Esophagus squamous epithelium (tissue), 5 donors: Measurements from ENCODE around the gene TBC1D24. TPM values are rescaled to one million over a fixed set of nuclear protein-coding genes. Genes with fewer than 3 reads are reported as not detected.
"Not testable (repeated sequence)": the region's sequence is repeated elsewhere in the genome, so short reads cannot be mapped to it uniquely, and the experiment has no call there.

Experiments
- DNase-seq: peaks from one replicate; lab custom pipeline; 2025; lab: John Stamatoyannopoulos, UW
- H3K27ac ChIP-seq, 4 donors: fragments of 200-600 bp; sonication (generic); one replicate each; pipeline ENCODE4 v1.5.1; 2016 to 2019; ENCODE audit warnings: mild to moderate bottlenecking in 1 of 4
- H3K27me3 ChIP-seq, 4 donors: fragments of 200-600 bp; sonication (generic); 1 replicate in 3 of 4; 2 replicates in 1 of 4; pipeline versions ENCODE4 v1.5.1 to v1.6.0; 2017 to 2021; ENCODE audit warnings: antibody characterized with exemption in 1 of 4
- H3K36me3 ChIP-seq, 3 donors: fragments of 200-600 bp; sonication (generic); one replicate each; pipeline ENCODE4 v1.5.1; 2016 to 2019
- H3K4me1 ChIP-seq, 3 donors: fragments of 200-600 bp; sonication (generic); one replicate each; pipeline ENCODE4 v1.5.1; 2017 to 2019
- H3K4me3 ChIP-seq, 4 donors: fragments of 200-600 bp; sonication (generic); 1 replicate in 3 of 4; 2 replicates in 1 of 4; pipeline ENCODE4 v1.5.1; 2016 to 2019; ENCODE audit warnings: mild to moderate bottlenecking in 2 of 4, moderate library complexity in 1 of 4
- H3K9me3 ChIP-seq, 3 donors: fragments of 200-600 bp; sonication (generic); one replicate each; pipeline ENCODE4 v1.5.1; 2016 to 2019
- WGBS, 2 donors: methylation state at CpG; one replicate each; pipeline ENCODE4 v1.1.5; 2018; 5-methylcytosine and 5-hydroxymethylcytosine counted together
- intact Hi-C: fragments of 100-400 bp; cut with DNase I; formaldehyde crosslinking; loops from one replicate; pipeline ENCODE4 v1.15.0; 2022
- small RNA-seq, 4 donors: library from RNA; depleted of rRNA; stranded (forward); fragments of <200 nt; gene quantifications; one replicate each; pipeline ENCODE3, GENCODE V24; 2016
- total RNA-seq, 4 donors: library from RNA; depleted of rRNA; stranded (reverse); fragments of >200 nt; gene quantifications; one replicate each; pipeline ENCODE4 v1.1.0, GENCODE V29; 2016
- TF ChIP-seq, protein P1 (sequence below), 6 experiments: fragments of 450-650 bp in 4 of 6; fragments of 200-600 bp in 2 of 6; sonication (generic) in 2 of 6; IDR thresholded peaks; one replicate each; pipeline ENCODE4 v1.5.1; 2016 to 2019; ENCODE audit warnings: antibody characterized with exemption in 6 of 6, mild to moderate bottlenecking in 4 of 6, moderate library complexity in 4 of 6
- donor health status: DM: yes; HTN: yes; CAD: no.

Gene TBC1D24
- total RNA-seq, 4 donors from 2014 or later, result 3.1 to 4.6 (median 3.7) TPM

DNA sequence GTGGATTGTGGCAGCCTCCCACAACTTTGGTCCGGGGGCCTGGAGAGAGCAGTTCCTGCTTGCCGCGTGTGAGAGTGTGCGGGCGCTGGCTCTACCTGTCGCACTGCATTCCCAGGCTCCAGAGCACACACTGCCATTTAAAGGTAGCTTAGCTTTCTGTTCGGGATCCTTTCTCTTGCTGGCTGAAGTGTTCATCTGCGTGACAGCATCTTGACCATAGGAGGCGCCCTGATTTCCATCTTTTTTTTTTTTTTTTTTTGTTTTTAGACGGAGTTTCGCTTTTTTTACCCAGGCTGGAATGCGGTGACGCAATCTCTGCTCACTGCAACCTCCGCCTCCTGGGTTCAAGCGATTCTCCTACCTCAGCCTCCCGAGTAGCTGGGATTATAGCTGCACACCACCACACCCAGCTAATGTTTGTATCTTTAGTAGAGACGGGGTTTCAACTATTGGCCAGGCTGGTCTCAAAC lies 76.5 kb downstream of the TBC1D24 start:
- DNase-seq, H3K36me3 ChIP-seq, H3K27ac ChIP-seq, H3K4me3 ChIP-seq, H3K9me3 ChIP-seq, H3K27me3 ChIP-seq, H3K4me1 ChIP-seq, intact Hi-C loops: not testable (repeated sequence)
- WGBS, 2 donors, result 39 to 58% methylated on average over 11 to 16 of the region's 17 CpGs
- TF ChIP-seq, protein P1, sequence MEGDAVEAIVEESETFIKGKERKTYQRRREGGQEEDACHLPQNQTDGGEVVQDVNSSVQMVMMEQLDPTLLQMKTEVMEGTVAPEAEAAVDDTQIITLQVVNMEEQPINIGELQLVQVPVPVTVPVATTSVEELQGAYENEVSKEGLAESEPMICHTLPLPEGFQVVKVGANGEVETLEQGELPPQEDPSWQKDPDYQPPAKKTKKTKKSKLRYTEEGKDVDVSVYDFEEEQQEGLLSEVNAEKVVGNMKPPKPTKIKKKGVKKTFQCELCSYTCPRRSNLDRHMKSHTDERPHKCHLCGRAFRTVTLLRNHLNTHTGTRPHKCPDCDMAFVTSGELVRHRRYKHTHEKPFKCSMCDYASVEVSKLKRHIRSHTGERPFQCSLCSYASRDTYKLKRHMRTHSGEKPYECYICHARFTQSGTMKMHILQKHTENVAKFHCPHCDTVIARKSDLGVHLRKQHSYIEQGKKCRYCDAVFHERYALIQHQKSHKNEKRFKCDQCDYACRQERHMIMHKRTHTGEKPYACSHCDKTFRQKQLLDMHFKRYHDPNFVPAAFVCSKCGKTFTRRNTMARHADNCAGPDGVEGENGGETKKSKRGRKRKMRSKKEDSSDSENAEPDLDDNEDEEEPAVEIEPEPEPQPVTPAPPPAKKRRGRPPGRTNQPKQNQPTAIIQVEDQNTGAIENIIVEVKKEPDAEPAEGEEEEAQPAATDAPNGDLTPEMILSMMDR (IDR thresholded peaks at IDR 0.05), result peak in 1 of 6 experiments; percentile 12

DNA sequence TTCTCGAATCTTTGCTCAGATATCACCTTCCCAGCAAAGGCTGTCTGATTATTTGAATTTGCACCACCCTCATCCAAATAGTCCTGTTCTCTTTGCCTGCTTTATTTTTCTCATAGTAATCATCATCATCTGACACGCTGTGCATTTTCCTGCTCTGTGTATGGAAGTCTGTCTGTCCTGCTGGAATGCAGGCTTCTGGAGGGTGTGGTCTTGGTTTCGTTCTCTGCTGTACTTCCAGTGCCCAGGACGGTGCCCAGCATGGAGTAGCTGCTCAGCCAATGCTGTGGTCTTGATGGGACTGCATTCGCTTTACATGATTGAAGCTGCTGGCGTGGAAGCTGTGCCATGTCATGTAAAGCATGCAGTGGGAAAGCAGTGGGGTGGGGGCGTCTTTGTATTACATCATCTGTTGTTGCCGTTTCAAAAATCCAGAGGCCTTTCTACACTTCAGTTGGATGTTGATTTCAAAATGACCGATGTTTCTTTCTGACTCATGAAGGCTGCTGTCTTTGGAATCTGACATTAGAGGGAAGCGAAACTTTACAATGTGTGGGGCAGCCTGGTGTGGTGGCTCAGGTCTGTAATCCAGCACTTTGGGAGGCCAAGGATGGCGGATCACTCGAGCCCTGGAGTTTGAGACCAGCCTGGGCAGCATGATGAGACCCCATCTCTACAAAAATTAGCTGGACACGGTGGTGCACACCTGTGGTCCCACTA lies 79.9 kb downstream of the TBC1D24 start:
- H3K9me3 ChIP-seq, H3K4me1 ChIP-seq, H3K4me3 ChIP-seq, H3K36me3 ChIP-seq, H3K27ac ChIP-seq, H3K27me3 ChIP-seq, DNase-seq, intact Hi-C loops: not testable (repeated sequence)
- WGBS, 2 donors, result no CpG with 5 or more reads among the region's 13 CpGs

Small RNA genes within 50 kb of the gene (small RNA-seq; reads per million reads assigned to genes)
- gene AC093525.1 (0 reads per million in 4 donors), gene MIR3178 (0 reads per million in 4 donors), gene MIR6768 (0 reads per million in 4 donors)

Other genes starting within 250 kb of the TBC1D24 start
- gene DNASE1L2, start 238.7 kb upstream of the TBC1D24 start, total RNA-seq, result under 1 TPM in 3 of 4 donors, not detected in 1; 0.38 to 0.61 (median 0.57) TPM
- gene ECI1, start 223.5 kb upstream of the TBC1D24 start, total RNA-seq, result 10 to 100 TPM; 38.6 to 50.7 (median 42.6) TPM
- 100 to 1,000 TPM in 3 of 4 donors, 10 to 100 TPM in 1; 93.0 to 125 (median 114) TPM for gene RNPS1, start 207.0 kb upstream of the TBC1D24 start, total RNA-seq
- gene ABCA3, start 134.4 kb upstream of the TBC1D24 start, total RNA-seq, result 1 to 10 TPM in 3 of 4 donors, under 1 TPM in 1; 0.70 to 3.2 (median 2.7) TPM
- gene CCNF, start 45.7 kb upstream of the TBC1D24 start, total RNA-seq, result 10 to 100 TPM in 2 of 4 donors, 1 to 10 TPM in 2; 5.9 to 18.6 (median 10.2) TPM
- 10 to 100 TPM in 1 of 4 donors, 1 to 10 TPM in 3; 1.1 to 12.3 (median 4.4) TPM for gene TEDC2, start 15.0 kb upstream of the TBC1D24 start, total RNA-seq
- under 1 TPM in 1 of 4 donors, not detected in 3; 0.38 TPM for gene NTN3, start 3.8 kb upstream of the TBC1D24 start, total RNA-seq
- gene ATP6V0C, start 38.8 kb downstream of the TBC1D24 start, total RNA-seq, result 100 to 1,000 TPM in 2 of 4 donors, 10 to 100 TPM in 2; 70.8 to 196 (median 125) TPM
- gene AMDHD2, start 45.2 kb downstream of the TBC1D24 start, total RNA-seq, result 10 to 100 TPM; 11.6 to 23.9 (median 17.5) TPM
- gene CEMP1, start 56.3 kb downstream of the TBC1D24 start, total RNA-seq, result under 1 TPM in 1 of 4 donors, not detected in 3; 0.76 TPM
- gene PDPK1, start 62.9 kb downstream of the TBC1D24 start, total RNA-seq, result 10 to 100 TPM; 18.3 to 28.2 (median 23.3) TPM
- 10 to 100 TPM; 24.8 to 51.9 (median 40.3) TPM for gene KCTD5, start 207.4 kb downstream of the TBC1D24 start, total RNA-seq
- gene PRSS27, start 245.1 kb downstream of the TBC1D24 start, total RNA-seq, result 100 to 1,000 TPM; 188 to 463 (median 228) TPM